HEK293 (cell line): ENCODE data around the gene AURKB.

Experiments
- EGR2 ChIP-seq: fragments of 450-650 bp; formaldehyde crosslinking; IDR thresholded peaks from 2 replicates; pipeline ENCODE4 v1.5.1; 2016; ENCODE audit warnings: low read depth, missing biosample characterization, missing genetic modification characterization
- OVOL3 ChIP-seq: fragments of 450-650 bp; formaldehyde crosslinking; IDR thresholded peaks from 2 replicates; pipeline ENCODE4 v1.5.1; 2016; ENCODE audit warnings: missing biosample characterization, missing genetic modification characterization
- SETDB1 ChIP-seq: IDR thresholded peaks from one replicate; pipeline ENCODE4 v1.6.1; 2017; ENCODE audit warnings: mild to moderate bottlenecking, low read length, moderate library complexity, mixed read lengths; ENCODE audit not compliant: insufficient read length
- SP2 ChIP-seq: fragments of 450-650 bp; formaldehyde crosslinking; IDR thresholded peaks from 2 replicates; pipeline ENCODE4 v1.5.1; 2016; ENCODE audit warnings: missing biosample characterization, missing genetic modification characterization
- WT1 ChIP-seq: fragments of 450-650 bp; formaldehyde crosslinking; IDR thresholded peaks from 2 replicates; pipeline ENCODE4 v1.5.1; 2016; ENCODE audit warnings: missing biosample characterization, missing genetic modification characterization
- ZFP69B ChIP-seq: fragments of 450-650 bp; formaldehyde crosslinking; IDR thresholded peaks from 2 replicates; pipeline ENCODE4 v1.5.1; 2016; ENCODE audit warnings: missing biosample characterization, missing genetic modification characterization
- ZIC2 ChIP-seq: fragments of 450-650 bp; formaldehyde crosslinking; IDR thresholded peaks from 2 replicates; pipeline ENCODE4 v1.5.1; 2016; ENCODE audit warnings: missing biosample characterization, missing genetic modification characterization
- ZNF175 ChIP-seq: fragments of 450-650 bp; formaldehyde crosslinking; IDR thresholded peaks from 2 replicates; pipeline ENCODE4 v1.5.1; 2016; ENCODE audit warnings: missing biosample characterization, missing genetic modification characterization
- ZNF184 ChIP-seq: fragments of 450-650 bp; IDR thresholded peaks from 2 replicates; pipeline ENCODE4 v1.5.1; 2018; ENCODE audit warnings: missing biosample characterization, mild to moderate bottlenecking, missing genetic modification characterization
- ZNF19 ChIP-seq: fragments of 450-650 bp; formaldehyde crosslinking; IDR thresholded peaks from 2 replicates; pipeline ENCODE4; 2016; ENCODE audit warnings: missing biosample characterization, missing genetic modification characterization, low read depth
- ZNF2 ChIP-seq: fragments of 450-650 bp; formaldehyde crosslinking; IDR thresholded peaks from 2 replicates; pipeline ENCODE4 v1.5.1; 2016; ENCODE audit warnings: missing biosample characterization, missing genetic modification characterization
- ZNF211 ChIP-seq: fragments of 450-650 bp; formaldehyde crosslinking; IDR thresholded peaks from 2 replicates; pipeline ENCODE4 v1.5.1; 2016; ENCODE audit warnings: low read depth, missing biosample characterization, missing genetic modification characterization
- ZNF239 ChIP-seq: fragments of 450-650 bp; formaldehyde crosslinking; IDR thresholded peaks from 2 replicates; pipeline ENCODE4 v1.5.1; 2016; ENCODE audit warnings: missing biosample characterization, missing genetic modification characterization
- ZNF24 ChIP-seq: fragments of 450-650 bp; formaldehyde crosslinking; IDR thresholded peaks from 2 replicates; pipeline ENCODE4 v1.5.1; 2016; ENCODE audit warnings: missing biosample characterization, missing genetic modification characterization
- ZNF274 ChIP-seq, 2 experiments: fragments of 200-500 bp in 1 of 2; fragments of 450-650 bp in 1 of 2; sonication (Bioruptor generic) in 1 of 2; formaldehyde crosslinking in 1 of 2; IDR thresholded peaks; 2 replicates each; pipeline versions ENCODE4 v1.5.1 to v1.6.1; 2014 to 2016; ENCODE audit warnings: borderline replicate concordance in 1 of 2, inconsistent platforms in 1 of 2, low read length in 1 of 2, missing biosample characterization in 1 of 2, missing genetic modification characterization in 1 of 2
- ZNF394 ChIP-seq: fragments of 450-650 bp; formaldehyde crosslinking; IDR thresholded peaks from 2 replicates; pipeline ENCODE4 v1.5.1; 2016; ENCODE audit warnings: missing biosample characterization, missing genetic modification characterization, mild to moderate bottlenecking, moderate library complexity, borderline replicate concordance
- ZNF404 ChIP-seq: fragments of 450-650 bp; formaldehyde crosslinking; IDR thresholded peaks from 2 replicates; pipeline ENCODE4 v1.5.1; 2017; ENCODE audit warnings: missing biosample characterization, missing genetic modification characterization
- ZNF514 ChIP-seq: fragments of 450-650 bp; formaldehyde crosslinking; IDR thresholded peaks from 2 replicates; pipeline ENCODE4 v1.5.1; 2016; ENCODE audit warnings: missing biosample characterization, missing genetic modification characterization
- ZNF549 ChIP-seq: fragments of 450-650 bp; IDR thresholded peaks from 2 replicates; pipeline ENCODE4 v1.5.1; 2018; ENCODE audit warnings: missing biosample characterization, missing genetic modification characterization, mild to moderate bottlenecking, inconsistent platforms, moderate library complexity
- ZNF558 ChIP-seq: fragments of 450-650 bp; formaldehyde crosslinking; IDR thresholded peaks from 2 replicates; pipeline ENCODE4 v1.5.1; 2016; ENCODE audit warnings: missing biosample characterization, missing genetic modification characterization
- ZNF670 ChIP-seq: fragments of 450-650 bp; formaldehyde crosslinking; IDR thresholded peaks from 2 replicates; pipeline ENCODE4 v1.5.1; 2016; ENCODE audit warnings: missing biosample characterization, missing genetic modification characterization, low read depth
- ZNF677 ChIP-seq: fragments of 450-650 bp; IDR thresholded peaks from 2 replicates; pipeline ENCODE4 v1.5.0; 2018; ENCODE audit warnings: missing biosample characterization, mild to moderate bottlenecking, missing genetic modification characterization, moderate library complexity
- ZNF777 ChIP-seq: fragments of 450-650 bp; formaldehyde crosslinking; IDR thresholded peaks from 2 replicates; pipeline ENCODE4 v1.5.1; 2017; ENCODE audit warnings: missing biosample characterization, missing genetic modification characterization, borderline replicate concordance
- ZNF791 ChIP-seq: fragments of 450-650 bp; formaldehyde crosslinking; IDR thresholded peaks from 2 replicates; pipeline ENCODE4 v1.5.1; 2016; ENCODE audit warnings: missing biosample characterization, missing genetic modification characterization
- TF ChIP-seq, protein P1 (sequence below): sonication (generic); formaldehyde crosslinking; IDR thresholded peaks from 2 replicates; pipeline ENCODE4 v1.8.1; 2022; ENCODE audit warnings: mild to moderate bottlenecking, moderate library complexity, missing genetic modification reagents
- TF ChIP-seq, protein P2 (sequence below): fragments of 450-650 bp; formaldehyde crosslinking; IDR thresholded peaks from 2 replicates; pipeline ENCODE4 v1.5.1; 2016; ENCODE audit warnings: missing biosample characterization, missing genetic modification characterization
- TF ChIP-seq, protein P3 (sequence below): fragments of 450-650 bp; formaldehyde crosslinking; IDR thresholded peaks from 2 replicates; pipeline ENCODE4 v1.5.1; 2016; ENCODE audit warnings: missing biosample characterization, missing genetic modification characterization
- TF ChIP-seq, protein P4 (sequence below): fragments of 450-650 bp; formaldehyde crosslinking; IDR thresholded peaks from 2 replicates; pipeline ENCODE4 v1.5.1; 2017; ENCODE audit warnings: missing biosample characterization, missing genetic modification characterization
- TF ChIP-seq, protein P5 (sequence below): fragments of 450-650 bp; formaldehyde crosslinking; IDR thresholded peaks from 2 replicates; pipeline ENCODE4 v1.5.1; 2016; ENCODE audit warnings: missing biosample characterization, missing genetic modification characterization, borderline replicate concordance
- TF ChIP-seq, protein P6 (sequence below): fragments of 450-650 bp; formaldehyde crosslinking; IDR thresholded peaks from 2 replicates; pipeline ENCODE4 v1.5.1; 2016; ENCODE audit warnings: missing biosample characterization, missing genetic modification characterization

The AURKB gene

DNA sequence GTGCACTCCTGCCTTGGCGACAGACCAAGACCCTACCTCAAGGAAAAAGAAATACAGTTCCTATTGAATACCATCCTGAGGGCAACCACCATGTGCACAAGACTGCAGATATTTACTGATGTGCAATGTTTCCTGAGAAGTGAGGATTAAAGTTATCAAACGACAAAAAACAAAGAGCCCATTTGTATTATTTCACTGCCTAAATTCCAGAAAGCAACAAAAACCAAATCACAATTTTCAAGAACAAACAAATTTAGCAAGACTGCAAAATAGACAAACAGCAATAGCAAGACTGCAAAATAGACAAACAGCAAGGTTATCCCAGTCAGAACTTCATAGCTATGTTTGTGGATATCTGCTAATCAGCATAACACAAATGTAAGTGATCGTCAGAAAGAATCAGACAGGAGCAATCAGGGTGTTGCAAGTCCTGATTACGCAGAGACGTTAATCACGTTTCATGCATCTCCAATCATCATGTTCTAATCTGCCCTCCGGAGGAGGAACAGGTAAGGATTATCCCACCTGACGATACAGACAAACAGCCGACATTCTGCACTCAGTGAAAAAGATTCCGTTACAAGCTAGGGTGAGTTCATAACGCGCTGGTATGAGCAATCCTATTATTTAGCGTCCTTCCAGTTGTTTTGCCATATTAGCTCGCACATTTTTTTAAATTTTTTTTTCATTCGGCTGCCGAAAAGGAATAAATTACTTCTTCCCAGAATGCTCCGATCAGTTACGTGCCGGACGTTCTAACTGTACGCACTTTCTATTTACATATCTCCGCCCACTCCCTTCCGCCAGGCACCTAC, 37.1 kb downstream of the AURKB start (continued):
- TF ChIP-seq WT1 (peak; percentile 41; the same call in 1 of the 2 replicates), OVOL3 (tag by site-specific recombination) (peak; percentile 72; the same call in 1 of the 2 replicates), ZNF670 (tag by site-specific recombination) (no peak), ZNF184 (tag by site-specific recombination) (no peak; the same call in 1 of the 2 replicates), ZNF677 (no peak), ZIC2 (tag by site-specific recombination) (no peak), ZNF2 (tag by site-specific recombination) (peak; percentile 98), ZNF239 (tag by site-specific recombination) (no peak), ZNF558 (tag by site-specific recombination) (peak; percentile 86; the same call in 1 of the 2 replicates), ZNF791 (tag by site-specific recombination) (no peak), ZNF24 (peak; percentile 91), ZFP69B (peak; percentile 84; the same call in 1 of the 2 replicates), SETDB1 (peak; percentile 16), ZNF777 (tag by site-specific recombination) (peak; percentile 47; the same call in 1 of the 2 replicates), ZNF211 (tag by site-specific recombination) (no peak), ZNF19 (tag by site-specific recombination) (no peak), ZNF404 (tag by site-specific recombination) (peak; percentile 69; the same call in 1 of the 2 replicates), ZNF549 (no peak), SP2 (tag by site-specific recombination) (peak; percentile 74), ZNF175 (no peak), EGR2 (tag by site-specific recombination) (no peak; the same call in 1 of the 2 replicates), ZNF514 (tag by site-specific recombination) (no peak), ZNF394 (peak; percentile 87; the same call in 1 of the 2 replicates), ZNF274 (IDR thresholded peaks at IDR 0.05; ENCODE audit: low read length) (no peak), ZNF274 (tag by site-specific recombination; IDR thresholded peaks at IDR 0.05; ENCODE audit: borderline replicate concordance) (no peak)
- TF ChIP-seq, protein P1, sequence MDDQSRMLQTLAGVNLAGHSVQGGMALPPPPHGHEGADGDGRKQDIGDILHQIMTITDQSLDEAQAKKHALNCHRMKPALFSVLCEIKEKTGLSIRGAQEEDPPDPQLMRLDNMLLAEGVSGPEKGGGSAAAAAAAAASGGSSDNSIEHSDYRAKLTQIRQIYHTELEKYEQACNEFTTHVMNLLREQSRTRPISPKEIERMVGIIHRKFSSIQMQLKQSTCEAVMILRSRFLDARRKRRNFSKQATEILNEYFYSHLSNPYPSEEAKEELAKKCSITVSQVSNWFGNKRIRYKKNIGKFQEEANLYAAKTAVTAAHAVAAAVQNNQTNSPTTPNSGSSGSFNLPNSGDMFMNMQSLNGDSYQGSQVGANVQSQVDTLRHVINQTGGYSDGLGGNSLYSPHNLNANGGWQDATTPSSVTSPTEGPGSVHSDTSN (CRISPR knock-in tag) = no peak
- TF ChIP-seq, protein P2, sequence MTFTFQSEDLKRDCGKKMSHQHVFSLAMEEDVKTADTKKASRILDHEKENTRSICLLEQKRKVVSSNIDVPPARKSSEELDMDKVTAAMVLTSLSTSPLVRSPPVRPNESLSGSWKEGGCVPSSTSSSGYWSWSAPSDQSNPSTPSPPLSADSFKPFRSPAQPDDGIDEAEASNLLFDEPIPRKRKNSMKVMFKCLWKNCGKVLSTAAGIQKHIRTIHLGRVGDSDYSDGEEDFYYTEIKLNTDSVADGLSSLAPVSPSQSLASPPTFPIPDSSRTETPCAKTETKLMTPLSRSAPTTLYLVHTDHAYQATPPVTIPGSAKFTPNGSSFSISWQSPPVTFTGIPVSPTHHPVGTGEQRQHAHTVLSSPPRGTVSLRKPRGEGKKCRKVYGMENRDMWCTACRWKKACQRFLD (tag by site-specific recombination) = no peak
- TF ChIP-seq, protein P3, sequence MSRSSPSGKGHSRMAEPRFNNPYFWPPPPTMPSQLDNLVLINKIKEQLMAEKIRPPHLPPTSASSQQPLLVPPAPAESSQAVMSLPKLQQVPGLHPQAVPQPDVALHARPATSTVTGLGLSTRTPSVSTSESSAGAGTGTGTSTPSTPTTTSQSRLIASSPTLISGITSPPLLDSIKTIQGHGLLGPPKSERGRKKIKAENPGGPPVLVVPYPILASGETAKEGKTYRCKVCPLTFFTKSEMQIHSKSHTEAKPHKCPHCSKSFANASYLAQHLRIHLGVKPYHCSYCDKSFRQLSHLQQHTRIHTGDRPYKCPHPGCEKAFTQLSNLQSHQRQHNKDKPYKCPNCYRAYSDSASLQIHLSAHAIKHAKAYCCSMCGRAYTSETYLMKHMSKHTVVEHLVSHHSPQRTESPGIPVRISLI (tag by site-specific recombination) = peak; percentile 78; the same call in 1 of the 2 replicates
- TF ChIP-seq, protein P4, sequence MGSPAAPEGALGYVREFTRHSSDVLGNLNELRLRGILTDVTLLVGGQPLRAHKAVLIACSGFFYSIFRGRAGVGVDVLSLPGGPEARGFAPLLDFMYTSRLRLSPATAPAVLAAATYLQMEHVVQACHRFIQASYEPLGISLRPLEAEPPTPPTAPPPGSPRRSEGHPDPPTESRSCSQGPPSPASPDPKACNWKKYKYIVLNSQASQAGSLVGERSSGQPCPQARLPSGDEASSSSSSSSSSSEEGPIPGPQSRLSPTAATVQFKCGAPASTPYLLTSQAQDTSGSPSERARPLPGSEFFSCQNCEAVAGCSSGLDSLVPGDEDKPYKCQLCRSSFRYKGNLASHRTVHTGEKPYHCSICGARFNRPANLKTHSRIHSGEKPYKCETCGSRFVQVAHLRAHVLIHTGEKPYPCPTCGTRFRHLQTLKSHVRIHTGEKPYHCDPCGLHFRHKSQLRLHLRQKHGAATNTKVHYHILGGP (tag by site-specific recombination) = peak; percentile 95
- TF ChIP-seq, protein P5, sequence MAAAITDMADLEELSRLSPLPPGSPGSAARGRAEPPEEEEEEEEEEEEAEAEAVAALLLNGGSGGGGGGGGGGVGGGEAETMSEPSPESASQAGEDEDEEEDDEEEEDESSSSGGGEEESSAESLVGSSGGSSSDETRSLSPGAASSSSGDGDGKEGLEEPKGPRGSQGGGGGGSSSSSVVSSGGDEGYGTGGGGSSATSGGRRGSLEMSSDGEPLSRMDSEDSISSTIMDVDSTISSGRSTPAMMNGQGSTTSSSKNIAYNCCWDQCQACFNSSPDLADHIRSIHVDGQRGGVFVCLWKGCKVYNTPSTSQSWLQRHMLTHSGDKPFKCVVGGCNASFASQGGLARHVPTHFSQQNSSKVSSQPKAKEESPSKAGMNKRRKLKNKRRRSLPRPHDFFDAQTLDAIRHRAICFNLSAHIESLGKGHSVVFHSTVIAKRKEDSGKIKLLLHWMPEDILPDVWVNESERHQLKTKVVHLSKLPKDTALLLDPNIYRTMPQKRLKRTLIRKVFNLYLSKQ (tag by site-specific recombination) = no peak
- TF ChIP-seq, protein P6, sequence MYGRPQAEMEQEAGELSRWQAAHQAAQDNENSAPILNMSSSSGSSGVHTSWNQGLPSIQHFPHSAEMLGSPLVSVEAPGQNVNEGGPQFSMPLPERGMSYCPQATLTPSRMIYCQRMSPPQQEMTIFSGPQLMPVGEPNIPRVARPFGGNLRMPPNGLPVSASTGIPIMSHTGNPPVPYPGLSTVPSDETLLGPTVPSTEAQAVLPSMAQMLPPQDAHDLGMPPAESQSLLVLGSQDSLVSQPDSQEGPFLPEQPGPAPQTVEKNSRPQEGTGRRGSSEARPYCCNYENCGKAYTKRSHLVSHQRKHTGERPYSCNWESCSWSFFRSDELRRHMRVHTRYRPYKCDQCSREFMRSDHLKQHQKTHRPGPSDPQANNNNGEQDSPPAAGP (tag by site-specific recombination) = peak; percentile 83
